Measurements from ENCODE around the gene ITGB1BP1. TPM values are rescaled to one million over a fixed set of nuclear protein-coding genes. Genes with fewer than 3 reads are reported as not detected.

ITGB1BP1 gene
- total RNA-seq, 2 donors from 2014 or later = 38.7 to 64.4 TPM

DNA sequence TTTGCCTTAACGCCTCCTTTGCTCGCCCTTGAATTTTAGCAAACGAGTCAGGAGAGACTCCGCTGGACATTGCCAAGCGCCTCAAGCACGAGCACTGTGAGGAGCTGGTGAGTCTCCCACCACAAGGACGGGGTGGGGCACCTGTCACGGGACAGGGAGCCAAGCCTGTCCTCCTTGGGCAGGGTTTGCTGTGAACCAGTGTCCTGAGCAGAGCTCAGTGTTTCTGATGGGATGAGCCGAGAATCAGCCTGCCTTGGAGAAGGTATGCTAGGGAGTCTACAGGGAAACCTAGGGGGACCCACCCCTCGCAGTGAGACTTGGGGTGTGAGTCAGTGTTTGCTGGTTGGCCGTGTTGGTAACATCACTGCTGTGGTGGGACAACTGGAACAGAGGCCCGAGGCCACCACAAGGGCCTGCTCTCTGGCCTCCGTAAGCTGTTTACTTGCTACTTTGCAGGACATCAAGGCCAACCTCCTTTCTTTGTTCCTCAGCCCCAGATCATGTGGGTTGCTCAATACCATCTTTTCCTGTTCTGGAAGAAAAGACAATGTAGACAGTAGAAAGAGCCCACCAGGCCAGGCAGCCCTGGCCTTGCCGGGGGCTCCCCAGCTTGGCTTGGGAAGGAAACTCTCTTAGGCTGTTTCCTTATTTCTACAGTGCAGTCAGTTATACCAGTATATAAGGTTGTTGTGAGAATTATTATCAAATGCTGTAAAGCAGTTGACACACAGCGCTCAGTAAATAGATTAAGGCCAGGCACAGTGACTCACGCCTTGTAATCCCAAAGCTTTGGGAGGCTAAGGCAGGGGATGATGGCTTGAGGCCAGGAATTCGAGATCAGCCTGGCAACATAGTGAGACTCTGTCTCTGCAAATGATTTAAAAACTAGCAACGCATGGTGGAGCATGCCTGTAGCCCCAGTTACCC lies 42.4 kb downstream of the ITGB1BP1 start:
- Histone ChIP-seq H3K4me3 (no peak overlapping the region), H3K4me1 (ENCODE audit: control insufficient read depth in 1 of 2, low read depth in 2 of 2) (peaks cover 22 to 41% of the 10 kb centered on the region in 2 donors), H3K27ac (peak overlapping the region; percentile 49 to 52), H3K9me3 (no peaks in the 10 kb centered on the region), H3K36me3 (peaks cover 31% of the 10 kb centered on the region), H3K27me3 (replicated peaks; ENCODE audit: insufficient read depth) (no peaks in the 10 kb centered on the region)
- DNase-seq (ENCODE audit: low spot score) (peak; percentile 21), ATAC-seq (ENCODE audit: insufficient number of reproducible peaks, low FRiP score, low read depth) (peak; percentile 49)
- TF ChIP-seq, protein P1, sequence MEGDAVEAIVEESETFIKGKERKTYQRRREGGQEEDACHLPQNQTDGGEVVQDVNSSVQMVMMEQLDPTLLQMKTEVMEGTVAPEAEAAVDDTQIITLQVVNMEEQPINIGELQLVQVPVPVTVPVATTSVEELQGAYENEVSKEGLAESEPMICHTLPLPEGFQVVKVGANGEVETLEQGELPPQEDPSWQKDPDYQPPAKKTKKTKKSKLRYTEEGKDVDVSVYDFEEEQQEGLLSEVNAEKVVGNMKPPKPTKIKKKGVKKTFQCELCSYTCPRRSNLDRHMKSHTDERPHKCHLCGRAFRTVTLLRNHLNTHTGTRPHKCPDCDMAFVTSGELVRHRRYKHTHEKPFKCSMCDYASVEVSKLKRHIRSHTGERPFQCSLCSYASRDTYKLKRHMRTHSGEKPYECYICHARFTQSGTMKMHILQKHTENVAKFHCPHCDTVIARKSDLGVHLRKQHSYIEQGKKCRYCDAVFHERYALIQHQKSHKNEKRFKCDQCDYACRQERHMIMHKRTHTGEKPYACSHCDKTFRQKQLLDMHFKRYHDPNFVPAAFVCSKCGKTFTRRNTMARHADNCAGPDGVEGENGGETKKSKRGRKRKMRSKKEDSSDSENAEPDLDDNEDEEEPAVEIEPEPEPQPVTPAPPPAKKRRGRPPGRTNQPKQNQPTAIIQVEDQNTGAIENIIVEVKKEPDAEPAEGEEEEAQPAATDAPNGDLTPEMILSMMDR (IDR thresholded peaks at IDR 0.05) = no peak

DNA sequence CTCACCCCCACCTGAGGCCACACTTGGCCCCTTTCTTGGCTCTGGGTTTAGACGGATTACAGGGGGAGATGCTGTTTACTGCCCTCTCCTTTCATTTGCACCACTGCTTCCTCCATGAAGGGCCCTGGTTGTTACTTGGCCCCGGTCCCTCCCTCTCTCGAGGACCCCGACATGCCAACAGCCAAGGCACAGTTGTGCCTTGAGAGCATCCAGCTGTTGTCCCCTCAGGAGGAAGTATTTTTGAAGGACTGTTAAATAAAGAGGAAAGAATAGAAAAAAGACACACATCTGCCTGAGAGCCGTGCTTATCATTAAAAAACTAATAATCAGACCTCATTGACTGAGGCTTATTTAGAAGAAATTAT lies 44.0 kb downstream of the ITGB1BP1 start:
- Histone ChIP-seq H3K36me3 (peaks cover 24% of the 10 kb centered on the region), H3K9me3 (no peaks in the 10 kb centered on the region), H3K27me3 (replicated peaks; ENCODE audit: insufficient read depth) (no peaks in the 10 kb centered on the region), H3K27ac (peak overlapping the region; percentile 54 to 80), H3K4me1 (ENCODE audit: control insufficient read depth in 1 of 2, low read depth in 2 of 2) (peaks cover 22 to 41% of the 10 kb centered on the region in 2 donors), H3K4me3 (no peak overlapping the region)
- no peak for DNase-seq (ENCODE audit: low spot score)
- ATAC-seq (ENCODE audit: insufficient number of reproducible peaks, low FRiP score, low read depth) = no peak
- TF ChIP-seq, protein P1 (IDR thresholded peaks at IDR 0.05) = no peak

- H3K36me3 ChIP-seq = peaks cover 22% of the 10 kb centered on the region
- no peak overlapping the region for H3K4me3 ChIP-seq
- ATAC-seq (ENCODE audit: insufficient number of reproducible peaks, low FRiP score, low read depth) (peak; percentile 32), DNase-seq (ENCODE audit: low spot score) (peak; percentile 26)
- no peaks in the 10 kb centered on the region for H3K27me3 ChIP-seq (replicated peaks; ENCODE audit: insufficient read depth)
- peak overlapping the region; percentile 54 to 80 for H3K27ac ChIP-seq
- H3K4me1 ChIP-seq (ENCODE audit: control insufficient read depth in 1 of 2, low read depth in 2 of 2) = peaks cover 22 to 41% of the 10 kb centered on the region in 2 donors
- TF ChIP-seq, protein P1 (IDR thresholded peaks at IDR 0.05) = no peak
- H3K9me3 ChIP-seq = no peaks in the 10 kb centered on the region
Observed at GRCh38 chr2:9378433-9379390, 44.6 kb downstream of the ITGB1BP1 start.

DNA sequence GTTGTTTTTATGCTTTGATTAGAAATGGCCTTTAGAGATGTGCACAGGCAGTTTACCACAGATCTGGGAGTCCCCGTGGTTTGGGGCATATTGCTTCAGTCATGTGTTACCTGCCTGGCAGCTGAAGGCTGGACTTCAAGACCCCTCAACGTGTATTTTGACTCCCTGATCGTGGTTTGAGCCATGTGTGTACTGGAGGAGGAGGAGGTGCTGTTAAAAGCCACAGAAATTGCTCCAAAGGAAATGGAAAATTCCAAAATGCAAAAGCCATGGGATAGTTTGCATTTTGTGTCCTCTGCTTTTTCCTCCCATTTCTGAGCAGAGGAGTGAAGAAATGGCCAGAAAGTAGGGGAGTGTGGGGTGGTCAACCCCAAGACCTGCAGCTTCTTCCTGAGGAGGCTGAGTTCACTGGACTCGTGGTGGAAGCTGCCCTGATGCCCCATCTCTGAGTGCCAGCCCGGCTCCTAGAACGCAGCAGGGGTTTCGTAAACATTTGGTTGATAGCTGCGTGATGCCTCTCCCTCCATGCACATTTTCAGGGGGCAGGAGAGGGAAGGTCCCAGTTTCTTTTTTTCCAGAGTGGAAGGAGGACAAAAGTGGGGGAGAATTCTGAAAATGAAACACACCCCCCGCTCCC lies 45.7 kb downstream of the ITGB1BP1 start:
- no peak overlapping the region for H3K4me3 ChIP-seq
- no peaks in the 10 kb centered on the region for H3K27me3 ChIP-seq (replicated peaks; ENCODE audit: insufficient read depth)
- peaks cover 22 to 41% of the 10 kb centered on the region in 2 donors for H3K4me1 ChIP-seq (ENCODE audit: control insufficient read depth in 1 of 2, low read depth in 2 of 2)
- DNase-seq (ENCODE audit: low spot score) (no peak), ATAC-seq (ENCODE audit: insufficient number of reproducible peaks, low FRiP score, low read depth) (no peak)
- peak overlapping the region; percentile 54 to 80 for H3K27ac ChIP-seq
- TF ChIP-seq, protein P1 (IDR thresholded peaks at IDR 0.05) = no peak
- peaks cover 28% of the 10 kb centered on the region for H3K36me3 ChIP-seq
- no peaks in the 10 kb centered on the region for H3K9me3 ChIP-seq
